RWPE1 (cell line): ENCODE data around the gene SUCNR1.

Experiments
- CTCF ChIA-PET: fragments of 350-600 bp; sonication (Branson Sonifier 250); formaldehyde crosslinking; extraction: SDS; loops from one replicate; lab custom pipeline; 2021; lab: Yijun Ruan, JAX
- POLR2A ChIA-PET: fragments of 400-600 bp; formaldehyde crosslinking; extraction: SDS; loops from one replicate; lab custom pipeline; 2020; ENCODE audit warnings: antibody characterized with exemption; ENCODE audit not compliant: low non-redundant PET; lab: Yijun Ruan, JAX
- DNase-seq: peaks from one replicate; pipeline ENCODE4 v3.0.0; 2012; ENCODE audit warnings: low spot score
- H3K27ac ChIP-seq: fragments of 450-650 bp; 2 replicates; pipeline ENCODE4 v1.5.1; 2017
- CTCF ChIP-seq: fragments of 450-650 bp; conservative IDR thresholded peaks from 2 replicates; pipeline ENCODE4 v1.5.1; 2017; ENCODE audit warnings: low read depth, mild to moderate bottlenecking

The SUCNR1 gene

GRCh38 chr3:151931171-151931570 lies 57.7 kb downstream of the SUCNR1 start:
- H3K27ac ChIP-seq, result no peak overlapping the region
- CTCF ChIA-PET, result no interaction called here
- no peak for DNase-seq

GRCh38 chr3:151933234-151933853 lies 59.9 kb downstream of the SUCNR1 start:
- no peak overlapping the region for H3K27ac ChIP-seq
- POLR2A ChIA-PET, result no interaction called here
- CTCF ChIA-PET, result interaction anchor here (0.6 kb wide), 1 partner anchor 1462 kb away, joined by 5 read pairs; no protein-coding TSS in a partner anchor
- TF ChIP-seq CTCF, result no peak
- no peak for DNase-seq

More at GRCh38 chr3:151931171-151931570, 57.7 kb downstream of the SUCNR1 start:
- POLR2A ChIA-PET, result no interaction called here
- TF ChIP-seq CTCF, result no peak
